GM21825 (cell line): ENCODE data around the gene CENPU.

Source experiments
- ATAC-seq: cut with Tn5 transposase; IDR thresholded peaks from one replicate; pipeline ENCODE4 v1.9.1; 2021; ENCODE audit warnings: mild to moderate bottlenecking, moderate library complexity; ENCODE audit not compliant: unreplicated experiment

CENPU gene

DNA sequence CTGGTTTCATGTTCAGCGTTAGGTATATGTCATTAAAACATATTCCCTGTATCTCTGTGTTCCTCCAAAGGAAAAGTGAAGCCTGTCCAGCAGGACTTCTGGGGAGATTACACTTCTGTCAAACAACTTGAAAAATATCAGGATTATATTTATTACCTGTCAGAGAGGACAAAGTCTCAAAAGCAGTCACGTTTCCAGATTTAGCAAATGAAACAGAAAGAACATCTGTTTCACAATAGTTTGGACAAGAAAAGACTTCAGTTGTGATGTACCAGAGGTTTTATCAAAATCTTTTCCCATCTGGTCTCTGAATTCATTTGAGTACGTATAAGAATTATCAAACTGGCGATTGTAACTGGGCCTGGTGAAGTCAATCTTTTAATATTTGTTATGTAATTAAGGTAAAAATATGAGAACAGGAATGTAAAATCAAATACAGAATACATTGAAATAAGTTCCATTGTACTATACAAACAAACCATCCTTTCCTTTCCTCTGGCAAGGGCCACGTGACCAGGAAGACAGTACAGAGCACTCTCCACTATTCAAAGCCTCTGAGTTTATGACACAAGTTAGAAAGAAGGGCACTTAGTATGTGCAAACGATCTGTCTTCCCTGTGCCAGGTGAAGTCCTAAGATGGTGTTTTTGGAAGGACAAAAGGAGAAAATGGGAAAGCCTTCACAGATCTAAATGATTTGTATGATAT, 87.8 kb downstream of the CENPU start:
- ATAC-seq, result no peak

DNA sequence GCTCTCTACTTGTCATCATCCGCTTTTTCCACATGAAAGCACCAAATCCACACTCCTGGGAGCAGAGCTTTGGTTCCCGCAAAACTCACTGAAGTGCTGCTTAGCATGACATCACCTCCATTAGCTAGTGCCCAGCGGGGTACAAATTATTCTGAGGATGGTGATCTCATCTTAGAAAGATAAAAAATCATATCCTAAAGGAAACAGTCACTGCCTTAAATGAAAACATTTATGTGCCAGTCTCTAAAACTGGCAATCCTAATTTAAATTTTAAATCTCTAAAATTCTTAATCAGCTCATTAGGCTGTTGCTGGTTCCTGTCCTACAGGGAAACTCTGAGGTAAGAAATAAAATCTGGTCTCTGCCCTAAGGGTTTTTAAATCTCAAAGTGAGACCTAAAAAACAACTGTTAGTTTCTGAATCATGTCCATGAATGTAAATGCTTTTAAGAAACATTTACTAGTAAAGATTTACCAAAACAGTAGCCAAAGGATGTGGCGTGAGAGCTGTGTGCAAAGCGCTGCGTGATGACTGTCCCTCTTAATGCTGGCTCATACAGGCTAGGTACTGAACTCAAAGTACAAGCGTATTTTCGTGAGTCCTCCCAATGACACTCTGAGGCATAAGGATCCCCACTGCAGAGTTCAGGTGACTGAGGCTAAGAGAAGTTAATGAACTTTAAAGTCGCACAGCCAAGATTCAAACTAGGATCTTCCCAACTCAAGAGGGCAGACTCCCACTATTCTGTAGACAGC, 89.2 kb downstream of the CENPU start:
- no peak for ATAC-seq
